ENCODE measurements around the gene COL5A2. TPM values are rescaled to one million over a fixed set of nuclear protein-coding genes. Genes with fewer than 3 reads are reported as not detected.

COL5A2 gene
- total and polyA plus RNA-seq, 2 experiments from 2014 or later: 252 to 974 TPM

DNA sequence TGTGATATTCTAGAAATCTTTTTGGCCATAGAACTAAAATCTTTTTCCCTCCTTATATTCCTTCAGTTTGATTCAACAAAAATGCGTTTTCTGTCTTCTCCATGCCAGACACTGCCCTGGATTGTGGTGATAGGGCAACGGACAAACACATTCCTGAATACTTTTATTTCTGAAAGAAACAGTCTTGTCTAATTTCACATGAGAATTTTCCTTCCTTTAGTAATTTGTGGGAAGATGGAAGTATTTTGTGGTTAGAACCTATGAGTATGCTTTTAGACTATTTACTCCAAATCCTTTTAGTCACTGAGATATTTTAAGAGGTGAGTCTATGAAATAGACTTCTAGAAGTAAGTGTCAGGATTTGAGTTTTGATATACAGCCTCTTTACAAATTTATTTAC is 49.6 kb downstream of the COL5A2 start:
- Histone ChIP-seq H3K27me3 (replicated peaks; ENCODE audit: insufficient read depth) (no peaks in the 10 kb centered on the region), H3K79me2 (ENCODE audit: insufficient read depth) (peaks cover 96% of the 10 kb centered on the region), H3K36me3 (ENCODE audit: low read depth) (0 out of 2 replicates have a peak, but pooled peaks cover 21% of the 10 kb centered on the region), H3K4me2 (ENCODE audit: unreplicated experiment) (peak overlapping the region; percentile 88), H3K9me3 (ENCODE audit: low read depth) (no peaks in the 10 kb centered on the region), H2AFZ (no peak overlapping the region), H3K4me1 (ENCODE audit: insufficient read depth) (peaks cover 70% of the 10 kb centered on the region), H3K9ac (peak overlapping the region; percentile 76), H3K9me2 (ENCODE audit: insufficient read depth) (no peaks in the 10 kb centered on the region), H3F3A (ENCODE audit: insufficient read depth) (peaks cover 62% of the 10 kb centered on the region), H3K27ac (peak overlapping the region; percentile 90), H3K4me3 (peak overlapping the region; percentile 55), H4K20me1 (ENCODE audit: insufficient read depth) (no peaks in the 10 kb centered on the region)
- WGBS, 2 experiments (ENCODE audit: low coverage in 1 of 2, low lambda C conversion rate in 2 of 2, missing lambda C conversion rate in 2 of 2): 0 to 1% methylated on average over 2 of the region's 2 CpGs
- DNase-seq: peak; percentile 90
- in situ Hi-C loops (cut with MboI): no loop called here
- TF ChIP-seq EZH2phosphoT487 (IDR thresholded peaks at IDR 0.05; ENCODE audit: insufficient read depth, low read depth): no peak
- no peak for TF ChIP-seq EZH2 (IDR thresholded peaks at IDR 0.05; ENCODE audit: insufficient read depth, poor library complexity, severe bottlenecking)

DNA sequence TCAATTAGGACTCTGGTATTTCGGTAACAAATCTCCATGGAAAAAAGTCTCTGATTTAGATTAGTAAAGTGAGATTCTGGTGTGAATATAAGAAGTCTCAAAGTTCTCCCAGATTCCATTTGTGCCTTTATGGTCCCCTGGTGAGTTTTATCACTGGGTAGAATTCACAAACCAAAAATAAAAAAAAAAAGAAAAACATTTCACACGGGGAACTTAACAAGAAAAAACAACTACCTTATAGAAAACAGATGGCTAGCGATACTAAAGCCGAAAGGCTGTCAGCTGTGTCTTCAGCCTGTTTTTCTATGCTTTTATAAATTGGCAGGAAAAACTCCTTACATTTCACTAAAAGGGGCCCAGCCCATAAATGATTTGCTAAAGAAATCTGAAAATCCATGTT is 50.6 kb downstream of the COL5A2 start:
- Histone ChIP-seq H3K9me2 (ENCODE audit: insufficient read depth) (no peaks in the 10 kb centered on the region), H3F3A (ENCODE audit: insufficient read depth) (peaks cover 56% of the 10 kb centered on the region), H2AFZ (no peak overlapping the region; the same call in 1 of the 2 replicates), H3K9ac (peak overlapping the region; percentile 76), H3K4me3 (peak overlapping the region; percentile 55), H3K9me3 (ENCODE audit: low read depth) (no peaks in the 10 kb centered on the region), H3K36me3 (ENCODE audit: low read depth) (peaks cover 17% of the 10 kb centered on the region; the same call in 1 of the 2 replicates), H3K4me2 (ENCODE audit: unreplicated experiment) (peak overlapping the region; percentile 88), H3K4me1 (ENCODE audit: insufficient read depth) (peaks cover 74% of the 10 kb centered on the region), H3K27ac (peak overlapping the region; percentile 90), H3K79me2 (ENCODE audit: insufficient read depth) (peaks cover 96% of the 10 kb centered on the region), H4K20me1 (ENCODE audit: insufficient read depth) (no peaks in the 10 kb centered on the region; the same call in 1 of the 2 replicates), H3K27me3 (replicated peaks; ENCODE audit: insufficient read depth) (no peaks in the 10 kb centered on the region)
- in situ Hi-C loops (cut with MboI): no loop called here
- 3% methylated on average over 4 of the region's 4 CpGs for WGBS, 2 experiments (ENCODE audit: low coverage in 1 of 2, low lambda C conversion rate in 2 of 2, missing lambda C conversion rate in 2 of 2)
- TF ChIP-seq EZH2 (IDR thresholded peaks at IDR 0.05; ENCODE audit: insufficient read depth, poor library complexity, severe bottlenecking) (no peak), EZH2phosphoT487 (IDR thresholded peaks at IDR 0.05; ENCODE audit: insufficient read depth, low read depth) (no peak)
- DNase-seq: peak; percentile 49

DNA sequence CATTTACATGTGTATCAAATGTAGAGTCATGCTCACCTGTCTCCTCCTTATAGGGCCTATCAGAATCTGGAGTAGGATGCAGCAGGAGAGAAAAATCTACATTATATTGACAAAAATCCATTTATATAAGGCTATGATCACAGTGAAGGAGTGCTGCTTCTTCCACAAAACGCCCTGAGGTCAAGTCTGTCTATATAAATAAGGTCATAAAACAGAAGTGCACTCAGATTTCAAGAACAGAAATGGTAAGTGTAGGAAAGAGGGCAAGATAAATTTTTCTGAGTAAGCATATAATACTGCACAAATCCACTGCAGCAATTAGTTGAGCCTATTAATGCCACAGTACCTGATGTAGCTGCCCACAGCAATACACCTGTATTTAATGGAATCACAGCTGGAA is 51.8 kb downstream of the COL5A2 start:
- no peaks in the 10 kb centered on the region for H3K9me3 ChIP-seq (ENCODE audit: low read depth)
- H3K4me2 ChIP-seq (ENCODE audit: unreplicated experiment): peak overlapping the region; percentile 88
- H3K27me3 ChIP-seq (replicated peaks; ENCODE audit: insufficient read depth): no peaks in the 10 kb centered on the region
- H3K9me2 ChIP-seq (ENCODE audit: insufficient read depth): no peaks in the 10 kb centered on the region
- peaks cover 96% of the 10 kb centered on the region for H3K79me2 ChIP-seq (ENCODE audit: insufficient read depth)
- H3K36me3 ChIP-seq (ENCODE audit: low read depth): peaks cover 15% of the 10 kb centered on the region; the same call in 1 of the 2 replicates
- peak overlapping the region; percentile 90 for H3K27ac ChIP-seq
- no peak overlapping the region for H2AFZ ChIP-seq
- WGBS, 2 experiments (ENCODE audit: low coverage in 1 of 2, low lambda C conversion rate in 2 of 2, missing lambda C conversion rate in 2 of 2): 64 to 67% methylated on average over 1 of the region's 1 CpG
- no peak for DNase-seq
- peak overlapping the region; percentile 76; the same call in 1 of the 2 replicates for H3K9ac ChIP-seq
- in situ Hi-C loops (cut with MboI): no loop called here
- H3K4me1 ChIP-seq (ENCODE audit: insufficient read depth): peaks cover 83% of the 10 kb centered on the region
- no peak overlapping the region for H3K4me3 ChIP-seq
- H3F3A ChIP-seq (ENCODE audit: insufficient read depth): peaks cover 56% of the 10 kb centered on the region
- no peaks in the 10 kb centered on the region; the same call in 1 of the 2 replicates for H4K20me1 ChIP-seq (ENCODE audit: insufficient read depth)
- TF ChIP-seq EZH2 (IDR thresholded peaks at IDR 0.05; ENCODE audit: insufficient read depth, poor library complexity, severe bottlenecking): no peak
- TF ChIP-seq EZH2phosphoT487 (IDR thresholded peaks at IDR 0.05; ENCODE audit: insufficient read depth, low read depth): no peak

DNA sequence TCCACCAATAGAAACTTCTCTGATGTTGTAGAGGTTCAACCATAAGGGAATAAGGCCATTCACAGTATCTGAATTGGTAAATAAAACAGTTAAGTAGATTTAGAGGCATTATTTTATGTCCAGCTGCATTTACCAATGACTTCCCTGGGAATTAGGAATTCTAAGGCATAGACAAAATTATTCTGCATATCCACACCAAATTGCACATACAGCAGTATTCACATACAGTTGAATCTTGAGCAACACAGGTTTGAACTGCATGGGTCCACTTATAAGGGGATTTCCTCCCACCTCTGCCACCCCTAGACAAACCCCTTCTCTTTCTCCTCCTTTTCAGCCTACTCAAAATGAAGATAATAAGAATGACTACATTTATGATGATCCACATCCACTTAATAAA is 54.4 kb downstream of the COL5A2 start:
- peaks cover 44% of the 10 kb centered on the region for H3F3A ChIP-seq (ENCODE audit: insufficient read depth)
- no peak for DNase-seq
- peaks cover 66% of the 10 kb centered on the region for H3K4me1 ChIP-seq (ENCODE audit: insufficient read depth)
- H3K4me3 ChIP-seq: no peak overlapping the region
- no peak overlapping the region for H3K9ac ChIP-seq
- peaks cover 6% of the 10 kb centered on the region for H3K36me3 ChIP-seq (ENCODE audit: low read depth)
- peaks cover 96% of the 10 kb centered on the region for H3K79me2 ChIP-seq (ENCODE audit: insufficient read depth)
- H3K4me2 ChIP-seq (ENCODE audit: unreplicated experiment): no peak overlapping the region
- no peaks in the 10 kb centered on the region for H3K9me2 ChIP-seq (ENCODE audit: insufficient read depth)
- H2AFZ ChIP-seq: no peak overlapping the region
- in situ Hi-C loops (cut with MboI): no loop called here
- no peaks in the 10 kb centered on the region; the same call in 1 of the 2 replicates for H4K20me1 ChIP-seq (ENCODE audit: insufficient read depth)
- H3K27ac ChIP-seq: no peak overlapping the region
- H3K9me3 ChIP-seq (ENCODE audit: low read depth): no peaks in the 10 kb centered on the region
- no peaks in the 10 kb centered on the region for H3K27me3 ChIP-seq (replicated peaks; ENCODE audit: insufficient read depth)
- TF ChIP-seq EZH2phosphoT487 (IDR thresholded peaks at IDR 0.05; ENCODE audit: insufficient read depth, low read depth): no peak
- TF ChIP-seq EZH2 (IDR thresholded peaks at IDR 0.05; ENCODE audit: insufficient read depth, poor library complexity, severe bottlenecking): no peak

DNA sequence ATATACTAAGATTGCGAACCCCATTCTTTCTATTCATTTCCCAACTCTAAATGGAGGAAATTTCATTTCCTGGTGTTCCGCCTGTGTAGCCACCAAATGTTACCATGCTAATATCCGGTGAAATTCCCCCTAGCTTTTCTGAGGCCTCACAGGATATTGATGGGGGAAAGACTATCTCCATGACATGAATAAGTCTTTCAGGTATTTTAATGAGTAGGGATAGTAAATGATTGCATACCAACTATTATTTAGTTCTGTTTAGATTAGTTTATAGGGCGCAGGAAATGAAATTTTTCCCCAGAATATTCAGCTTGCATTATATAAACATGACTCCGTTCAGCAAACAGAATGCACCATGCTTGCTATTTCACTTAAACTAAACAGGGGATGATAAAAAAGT is 55.4 kb downstream of the COL5A2 start:
- Histone ChIP-seq H3K4me1 (ENCODE audit: insufficient read depth) (peaks cover 68% of the 10 kb centered on the region), H3F3A (ENCODE audit: insufficient read depth) (peaks cover 36% of the 10 kb centered on the region), H2AFZ (no peak overlapping the region), H3K9me2 (ENCODE audit: insufficient read depth) (no peaks in the 10 kb centered on the region), H3K27me3 (replicated peaks; ENCODE audit: insufficient read depth) (no peaks in the 10 kb centered on the region), H3K4me3 (no peak overlapping the region), H3K9me3 (ENCODE audit: low read depth) (no peaks in the 10 kb centered on the region), H3K79me2 (ENCODE audit: insufficient read depth) (peaks cover 100% of the 10 kb centered on the region), H3K4me2 (ENCODE audit: unreplicated experiment) (no peak overlapping the region), H3K27ac (no peak overlapping the region), H3K9ac (no peak overlapping the region), H3K36me3 (ENCODE audit: low read depth) (peaks cover 10% of the 10 kb centered on the region), H4K20me1 (ENCODE audit: insufficient read depth) (no peaks in the 10 kb centered on the region; the same call in 1 of the 2 replicates)
- 83 to 88% methylated on average over 5 of the region's 5 CpGs for WGBS, 2 experiments (ENCODE audit: low coverage in 1 of 2, low lambda C conversion rate in 2 of 2, missing lambda C conversion rate in 2 of 2)
- no peak for DNase-seq
- in situ Hi-C loops (cut with MboI): no loop called here
- TF ChIP-seq EZH2 (IDR thresholded peaks at IDR 0.05; ENCODE audit: insufficient read depth, poor library complexity, severe bottlenecking) (no peak), EZH2phosphoT487 (IDR thresholded peaks at IDR 0.05; ENCODE audit: insufficient read depth, low read depth) (no peak)
